Neural cell (in vitro differentiated cells): Measurements from ENCODE around the gene GAP43. TPM values are rescaled to one million over a fixed set of nuclear protein-coding genes. Genes with fewer than 3 reads are reported as not detected.

Experiments
- H2AFZ ChIP-seq: fragments of 200-600, 300-800 bp; sonication (generic), shearing (Covaris generic); 2 replicates; pipeline ENCODE4 v1.6.0; 2014; ENCODE audit warnings: low read depth, mild to moderate bottlenecking, antibody characterized with exemption, low read length, moderate library complexity
- H3F3A ChIP-seq: fragments of 200-600 bp; shearing (Covaris generic); 2 replicates; pipeline ENCODE4 v1.6.1; 2016; ENCODE audit warnings: mild to moderate bottlenecking, moderate library complexity, mixed read lengths, antibody characterized with exemption, low read length; ENCODE audit not compliant: insufficient read depth, poor library complexity, severe bottlenecking
- H3K27ac ChIP-seq: fragments of 200-600, 300-800 bp; sonication (generic), shearing (Covaris generic); 2 replicates; pipeline ENCODE4 v1.5.1; 2014; ENCODE audit warnings: mild to moderate bottlenecking, low read length, moderate library complexity
- H3K27me3 ChIP-seq: fragments of 300-800, 200-600 bp; sonication (generic), shearing (Covaris generic); 2 replicates; pipeline ENCODE4 v1.6.0; 2014; ENCODE audit warnings: mild to moderate bottlenecking, low read depth, low read length, moderate library complexity; ENCODE audit not compliant: insufficient read depth
- H3K36me3 ChIP-seq: fragments of 300-800, 200-600 bp; sonication (generic), shearing (Covaris generic); 2 replicates; pipeline ENCODE4 v1.5.1; 2014; ENCODE audit warnings: mild to moderate bottlenecking, antibody characterized with exemption, low read length, moderate library complexity; ENCODE audit not compliant: insufficient read depth
- H3K4me2 ChIP-seq: fragments of 300-800, 200-600 bp; sonication (generic), shearing (Covaris generic); 2 replicates; pipeline ENCODE4 v1.6.0; 2014; ENCODE audit warnings: mild to moderate bottlenecking, low read length
- H3K4me3 ChIP-seq: fragments of 300-800, 200-600 bp; sonication (generic), shearing (Covaris generic); 2 replicates; pipeline ENCODE4 v1.5.1; 2014; ENCODE audit warnings: mild to moderate bottlenecking, low read length, moderate library complexity
- H3K79me2 ChIP-seq: fragments of 200-600 bp; shearing (Covaris generic); replicated peaks from 2 replicates; pipeline ENCODE4 v1.6.0; 2014; ENCODE audit warnings: mild to moderate bottlenecking, low read length, moderate library complexity; ENCODE audit not compliant: insufficient read depth
- H3K9ac ChIP-seq: fragments of 300-800, 200-600 bp; sonication (generic), shearing (Covaris generic); 2 replicates; pipeline ENCODE4 v1.6.1; 2016; ENCODE audit warnings: mild to moderate bottlenecking, low read length, mixed read lengths
- H3K9me2 ChIP-seq: fragments of 200-600 bp; shearing (Covaris generic); 2 replicates; pipeline ENCODE4 v1.6.1; 2016; ENCODE audit warnings: mild to moderate bottlenecking, low read length, mixed read lengths; ENCODE audit not compliant: insufficient read depth
- H3K9me3 ChIP-seq: fragments of 200-600, 300-800 bp; sonication (generic), shearing (Covaris generic); 2 replicates; pipeline ENCODE4 v1.6.1; 2016; ENCODE audit warnings: mild to moderate bottlenecking, mixed run types, low read length, moderate library complexity, mixed read lengths
- H4K20me1 ChIP-seq: fragments of 200-600 bp; shearing (Covaris generic); 2 replicates; pipeline ENCODE4 v1.6.1; 2016; ENCODE audit warnings: mild to moderate bottlenecking, mixed run types; ENCODE audit not compliant: insufficient read depth
- CTCF ChIP-seq: fragments of 450-650 bp; IDR thresholded peaks from 2 replicates; pipeline ENCODE4 v1.5.1; 2014; ENCODE audit warnings: antibody characterized with exemption, mild to moderate bottlenecking, moderate library complexity; ENCODE audit not compliant: poor library complexity, severe bottlenecking
- EP300 ChIP-seq: fragments of 450-650 bp; conservative IDR thresholded peaks from 2 replicates; pipeline ENCODE4 v1.6.1; 2014; ENCODE audit warnings: antibody characterized with exemption, mild to moderate bottlenecking, moderate library complexity; ENCODE audit not compliant: poor library complexity, severe bottlenecking
- EZH2 ChIP-seq: fragments of 200-600, 300-800 bp; shearing (Covaris generic), sonication (generic); IDR thresholded peaks from 2 replicates; pipeline ENCODE4 v1.6.1; 2014; ENCODE audit warnings: antibody characterized with exemption, low read length, borderline replicate concordance, mild to moderate bottlenecking; ENCODE audit not compliant: insufficient read depth, poor library complexity, severe bottlenecking
- MXI1 ChIP-seq: fragments of 450-650 bp; conservative IDR thresholded peaks from 2 replicates; pipeline ENCODE4 v1.6.1; 2014; ENCODE audit warnings: antibody characterized with exemption, mild to moderate bottlenecking; ENCODE audit not compliant: poor library complexity, severe bottlenecking
- POLR2AphosphoS5 ChIP-seq: IDR thresholded peaks from 2 replicates; pipeline ENCODE4 v1.6.1; 2012
- RAD21 ChIP-seq: fragments of 450-650 bp; conservative IDR thresholded peaks from 2 replicates; pipeline ENCODE4 v1.6.1; 2014; ENCODE audit warnings: antibody characterized with exemption, mild to moderate bottlenecking, moderate library complexity
- REST ChIP-seq: IDR thresholded peaks from 2 replicates; pipeline ENCODE4 v1.6.1; 2012; ENCODE audit warnings: borderline replicate concordance
- SMC3 ChIP-seq: fragments of 450-650 bp; conservative IDR thresholded peaks from 2 replicates; pipeline ENCODE4 v1.6.1; 2014; ENCODE audit warnings: antibody characterized with exemption, mild to moderate bottlenecking, moderate library complexity; ENCODE audit not compliant: poor library complexity
- TAF1 ChIP-seq: IDR thresholded peaks from 2 replicates; pipeline ENCODE4 v1.6.1; 2012; ENCODE audit warnings: low read depth
- polyA plus RNA-seq: library from polyadenylated mRNA; depleted of rRNA; stranded (reverse); fragments of >200 nt; gene quantifications from 2 replicates; pipeline ENCODE4 v1.2.3, GENCODE V29; 2014

The GAP43 gene
- polyA plus RNA-seq, 1 donor from 2014 or later: 1,327 TPM

- Histone ChIP-seq H4K20me1 (no peaks in the 10 kb centered on the region), H3F3A (no peaks in the 10 kb centered on the region), H3K9me3 (no peaks in the 10 kb centered on the region), H3K79me2 (peaks cover 52% of the 10 kb centered on the region), H3K9ac (no peak overlapping the region), H3K27ac (no peak overlapping the region), H3K36me3 (peaks cover 12% of the 10 kb centered on the region), H2AFZ (no peak overlapping the region), H3K27me3 (no peaks in the 10 kb centered on the region), H3K4me2 (no peak overlapping the region), H3K4me3 (no peak overlapping the region), H3K9me2 (no peaks in the 10 kb centered on the region)
- no peak for TF ChIP-seq RAD21
- TF ChIP-seq SMC3: no peak
- TF ChIP-seq CTCF: no peak
- TF ChIP-seq EZH2: no peak
- TF ChIP-seq POLR2AphosphoS5: no peak
Observed at GRCh38 chr3:115688418-115688817, 65.1 kb downstream of the GAP43 start.

- H3K27ac ChIP-seq: no peak overlapping the region
- no peak overlapping the region for H2AFZ ChIP-seq
- peaks cover 7% of the 10 kb centered on the region for H3F3A ChIP-seq
- no peaks in the 10 kb centered on the region for H3K27me3 ChIP-seq
- peaks cover 47% of the 10 kb centered on the region for H3K79me2 ChIP-seq
- H3K4me3 ChIP-seq: no peak overlapping the region
- no peaks in the 10 kb centered on the region for H3K9me2 ChIP-seq
- H3K9ac ChIP-seq: no peak overlapping the region
- H4K20me1 ChIP-seq: no peaks in the 10 kb centered on the region
- no peaks in the 10 kb centered on the region for H3K9me3 ChIP-seq
- H3K4me2 ChIP-seq: no peak overlapping the region
- peaks cover 12% of the 10 kb centered on the region for H3K36me3 ChIP-seq
- TF ChIP-seq CTCF (no peak), MXI1 (no peak), TAF1 (no peak)
Observed at GRCh38 chr3:115689928-115690327, 66.6 kb downstream of the GAP43 start.

GRCh38 chr3:115691964-115692363, 68.7 kb downstream of the GAP43 start:
- Histone ChIP-seq H4K20me1 (no peaks in the 10 kb centered on the region), H3K9ac (no peak overlapping the region), H3K36me3 (peaks cover 12% of the 10 kb centered on the region), H3K9me2 (no peaks in the 10 kb centered on the region), H3K27me3 (no peaks in the 10 kb centered on the region), H3K4me2 (no peak overlapping the region), H3F3A (peaks cover 10% of the 10 kb centered on the region), H3K9me3 (no peaks in the 10 kb centered on the region), H2AFZ (no peak overlapping the region), H3K4me3 (no peak overlapping the region), H3K27ac (peak overlapping the region; percentile 90), H3K79me2 (peaks cover 64% of the 10 kb centered on the region)
- TF ChIP-seq SMC3: no peak
- TF ChIP-seq RAD21: no peak
- TF ChIP-seq MXI1: no peak
- TF ChIP-seq EZH2: no peak
- TF ChIP-seq POLR2AphosphoS5: no peak
- TF ChIP-seq REST: no peak
- TF ChIP-seq CTCF: no peak
- TF ChIP-seq TAF1: no peak
- TF ChIP-seq EP300: no peak
